ENCODE data around the gene RNF38.
"Not testable (repeated sequence)": the region's sequence is repeated elsewhere in the genome, so short reads cannot be mapped to it uniquely, and the experiment has no call there.

The RNF38 gene

GRCh38 chr9:36328798-36329411 lies 71.2 kb downstream of the RNF38 start:
- DNase-seq = peak; percentile 54

DNA sequence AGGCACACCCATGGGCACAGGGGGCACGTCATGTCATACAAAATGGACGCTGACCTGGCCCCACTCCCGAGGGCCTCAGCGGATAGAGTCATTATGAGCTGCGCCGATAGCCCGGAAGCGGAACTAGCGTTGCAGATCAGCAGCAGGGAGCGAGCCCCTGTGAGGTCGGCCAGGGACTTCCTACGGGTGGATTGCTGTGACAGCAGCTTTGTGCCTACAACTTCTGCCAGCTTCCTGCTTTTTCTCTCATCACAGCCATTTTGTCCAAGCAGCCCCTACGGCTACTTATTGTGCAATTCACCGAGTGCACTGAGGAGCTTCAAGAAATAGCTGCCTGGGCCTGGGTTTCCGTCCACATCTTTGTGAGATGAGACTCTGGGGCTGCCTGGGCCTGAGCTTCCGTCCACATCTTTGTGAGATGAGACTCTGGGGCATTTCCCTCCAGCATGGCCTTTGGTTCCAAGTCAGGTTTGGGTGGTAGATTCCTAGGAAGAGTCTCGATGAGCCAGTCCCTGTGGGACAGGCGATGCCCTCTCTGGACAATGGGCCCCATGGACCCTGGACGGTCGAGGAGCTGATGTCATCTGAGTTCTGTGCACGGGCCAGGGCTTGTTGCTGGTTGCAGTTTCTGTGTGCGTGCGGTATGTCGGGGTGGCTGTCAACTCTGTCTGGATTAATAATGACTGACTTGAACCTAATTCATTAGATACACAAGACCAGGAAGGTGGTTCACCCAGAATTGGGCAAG lies 74.8 kb downstream of the RNF38 start:
- no peak for DNase-seq

DNA sequence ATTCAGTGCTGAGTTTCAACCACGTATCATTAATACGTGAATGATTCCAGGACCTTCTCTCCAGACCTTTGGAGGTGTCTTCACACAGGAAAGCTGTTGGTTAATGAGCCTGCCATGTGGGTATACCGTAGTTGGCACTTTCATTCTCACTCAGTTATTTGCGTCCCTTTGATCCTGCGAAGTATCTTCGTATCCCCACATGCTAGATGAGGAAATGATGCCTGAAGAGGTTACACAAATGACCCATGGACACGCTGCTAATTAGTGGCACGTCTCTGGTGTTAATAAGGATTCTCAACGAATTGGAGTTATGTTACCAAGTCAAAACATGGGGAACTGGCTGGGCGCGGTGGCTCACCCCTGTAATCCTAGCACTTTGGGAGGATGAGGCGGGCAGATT lies 76.1 kb downstream of the RNF38 start:
- DNase-seq = no peak

- no peak for DNase-seq
These were observed 77.6 kb downstream of the RNF38 start for GRCh38 chr9:36322462-36322861.

DNA sequence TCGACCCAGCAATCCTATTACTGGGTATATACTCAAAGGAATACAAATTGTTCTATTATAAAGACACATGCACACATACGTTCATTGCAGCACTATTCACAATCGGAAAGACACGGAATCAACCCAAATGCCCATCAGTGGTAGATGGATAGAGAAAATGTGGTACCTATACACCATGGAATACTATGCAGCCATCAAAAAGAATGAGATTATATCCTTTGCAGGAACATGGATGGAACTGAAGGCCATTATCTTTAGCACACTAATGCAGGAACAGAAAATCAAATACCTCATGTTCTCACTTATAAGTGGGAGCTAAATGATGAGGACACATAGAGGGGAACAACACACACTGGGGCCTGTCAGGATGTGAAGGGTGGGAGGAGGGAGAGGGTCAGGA lies 78.2 kb downstream of the RNF38 start:
- DNase-seq = not testable (repeated sequence)

GRCh38 chr9:36320466-36320865 lies 79.6 kb downstream of the RNF38 start:
- no peak for DNase-seq

- DNase-seq = no peak
These were observed 80.3 kb downstream of the RNF38 start for GRCh38 chr9:36319806-36320205.

- no peak for DNase-seq
These were observed 80.9 kb downstream of the RNF38 start for GRCh38 chr9:36319183-36319582.

DNA sequence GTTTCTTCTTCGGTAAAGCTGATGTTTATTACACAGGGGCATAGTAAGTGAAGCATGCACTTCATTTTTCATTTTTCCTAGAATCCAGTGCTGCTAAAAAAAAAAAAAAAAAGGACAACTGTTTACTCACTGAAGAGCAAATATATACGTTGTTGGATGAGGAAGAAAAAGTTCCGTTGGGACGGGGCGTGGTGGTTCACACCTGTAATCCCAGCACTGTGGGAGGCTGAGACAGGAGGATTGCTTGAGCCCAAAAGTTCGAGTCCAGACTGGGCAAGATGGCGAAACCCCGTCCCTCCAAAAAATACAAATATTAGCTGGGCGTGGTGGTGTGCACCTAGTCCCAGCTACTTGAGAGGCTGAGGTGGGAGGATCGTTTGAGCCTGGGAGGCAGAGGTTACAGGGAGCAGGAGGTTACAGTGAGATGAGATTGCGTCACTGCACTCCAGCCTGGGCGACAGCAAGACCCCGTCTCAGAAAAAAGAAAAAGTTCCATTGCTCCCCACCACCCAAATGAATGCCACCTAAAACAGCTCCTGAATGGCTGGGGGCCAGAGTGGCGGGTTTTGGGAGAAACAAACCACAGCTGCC lies 81.8 kb downstream of the RNF38 start:
- DNase-seq = no peak

- DNase-seq = no peak
These were observed 82.3 kb downstream of the RNF38 start for GRCh38 chr9:36317766-36318165.

GRCh38 chr9:36316611-36317317 lies 83.3 kb downstream of the RNF38 start:
- no peak for DNase-seq

DNA sequence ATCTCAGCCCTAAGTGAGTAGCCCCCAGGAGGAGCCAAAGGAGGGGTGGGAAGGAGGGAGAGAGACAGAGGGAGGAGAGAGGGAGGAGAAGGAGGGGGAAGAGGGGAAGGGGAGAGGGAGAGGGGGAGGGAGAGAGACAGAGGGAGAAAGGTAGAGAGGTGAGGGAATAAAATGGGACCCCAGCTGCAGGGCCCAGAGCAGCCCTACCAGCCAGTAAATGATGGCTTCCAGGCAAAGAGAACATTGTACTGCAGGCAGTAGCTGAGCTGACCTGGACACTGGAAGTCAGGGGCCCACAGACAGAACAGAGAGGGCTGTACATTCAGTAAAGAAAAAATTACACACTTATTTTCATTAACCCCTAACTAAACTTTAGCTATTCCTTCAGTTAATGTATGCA lies 84.0 kb downstream of the RNF38 start:
- no peak for DNase-seq

- DNase-seq = no peak
These were observed 84.8 kb downstream of the RNF38 start for GRCh38 chr9:36315283-36315682.

DNA sequence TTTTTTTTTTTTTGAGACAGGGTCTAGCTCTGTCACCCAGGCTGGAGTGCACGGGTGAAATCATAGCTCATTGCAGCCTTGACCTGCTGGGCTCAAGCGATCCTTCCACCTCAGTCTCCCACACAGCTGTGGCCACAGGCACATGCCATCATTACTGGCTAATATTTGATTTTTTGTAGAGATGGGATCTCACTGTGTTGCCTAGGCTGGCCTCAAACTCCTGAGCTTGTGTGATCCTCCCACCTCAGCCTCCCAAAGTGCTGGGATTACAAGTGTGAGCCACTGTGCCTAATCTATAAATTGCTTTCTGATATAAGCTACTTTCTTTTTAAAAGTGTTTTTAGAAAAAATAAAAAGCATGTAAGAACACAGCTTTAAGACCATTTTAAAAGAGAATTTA lies 85.3 kb downstream of the RNF38 start:
- no peak for DNase-seq

GRCh38 chr9:36306471-36307306 lies 93.4 kb downstream of the RNF38 start:
- DNase-seq = no peak

DNA sequence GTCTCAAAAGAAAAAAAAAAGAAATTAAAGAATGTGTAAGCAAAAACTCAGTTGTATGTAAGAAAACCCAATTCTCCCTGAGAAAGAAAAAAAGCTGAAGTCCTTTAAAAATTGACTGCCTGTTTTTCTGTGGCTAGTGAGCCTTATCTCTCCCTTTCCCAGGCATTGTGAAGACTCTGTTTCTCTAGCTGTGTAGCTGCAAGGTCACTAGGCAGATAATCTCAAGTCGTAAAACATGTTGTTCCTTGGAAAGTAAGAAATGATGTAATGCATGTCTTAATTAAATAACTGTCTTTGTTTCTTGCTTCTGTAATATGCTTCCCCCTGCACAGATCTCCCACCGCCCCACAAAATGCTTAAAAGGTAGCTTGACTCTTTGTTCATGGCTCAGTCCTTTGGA lies 95.7 kb downstream of the RNF38 start:
- not testable (repeated sequence) for DNase-seq

- DNase-seq = no peak
These were observed 98.8 kb downstream of the RNF38 start for GRCh38 chr9:36301227-36301626.

- no peak for DNase-seq
These were observed 101.5 kb downstream of the RNF38 start for GRCh38 chr9:36298566-36298965.

DNA sequence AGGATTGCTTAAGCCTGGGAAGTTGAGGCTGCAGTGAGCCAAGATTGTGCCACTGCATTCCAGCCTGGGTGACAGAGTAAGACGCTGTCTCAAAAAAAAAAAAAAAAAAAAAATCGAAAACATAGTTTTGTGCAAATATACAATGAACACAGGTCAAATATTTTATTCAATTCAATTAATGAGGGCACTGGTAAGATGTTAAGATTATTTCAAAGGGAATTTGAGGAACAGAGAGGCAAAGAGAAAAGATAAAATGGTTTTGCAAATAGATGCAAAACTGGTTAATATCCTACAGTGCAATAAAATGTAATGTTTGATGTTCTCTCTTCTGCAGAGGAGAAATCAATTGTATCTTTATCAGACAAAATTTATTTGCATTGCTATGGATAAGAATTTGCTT lies 102.3 kb downstream of the RNF38 start:
- no peak for DNase-seq

- DNase-seq = not testable (repeated sequence)
These were observed 105.1 kb downstream of the RNF38 start for GRCh38 chr9:36294996-36295395.

GRCh38 chr9:36293918-36294317 lies 106.2 kb downstream of the RNF38 start:
- no peak for DNase-seq

DNA sequence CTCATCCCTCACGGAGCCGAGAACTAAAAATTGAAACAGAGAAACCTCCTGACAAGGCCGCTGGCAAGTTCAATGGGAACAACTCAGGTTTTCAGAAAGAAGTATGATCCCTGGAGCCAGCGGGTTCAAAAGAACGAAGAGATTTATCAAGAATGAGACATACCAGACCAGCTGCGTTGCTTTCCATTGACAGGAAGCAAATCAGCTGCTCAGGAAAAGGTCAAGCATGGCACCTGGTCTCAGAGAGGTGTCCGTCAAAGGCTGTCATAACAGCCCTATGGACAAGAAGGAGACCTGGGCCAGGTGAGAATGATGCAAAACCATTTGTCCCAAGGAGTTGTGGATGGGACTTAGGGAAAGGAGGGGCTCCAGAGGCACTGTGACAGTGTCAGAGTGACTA lies 106.9 kb downstream of the RNF38 start:
- DNase-seq = no peak

DNA sequence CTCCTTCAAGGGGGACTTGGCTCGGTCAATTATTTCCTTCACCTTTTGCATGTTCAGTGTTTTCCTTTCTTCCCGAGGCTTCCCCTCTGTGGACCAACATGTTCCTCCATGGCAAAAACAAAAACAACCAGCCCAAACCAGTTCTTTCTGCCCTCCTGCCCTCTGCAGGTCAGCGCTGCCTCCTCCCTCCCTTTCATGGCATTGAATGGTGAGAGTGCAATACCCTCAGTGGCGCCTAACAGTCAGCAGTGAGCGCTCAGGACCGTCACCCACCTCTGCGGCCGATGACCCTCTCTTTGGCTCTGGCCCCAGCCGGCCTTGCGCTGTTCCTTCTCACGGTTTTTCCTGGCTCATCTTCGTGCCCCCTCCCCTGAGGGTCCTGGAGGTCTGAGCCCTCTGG lies 107.4 kb downstream of the RNF38 start:
- no peak for DNase-seq
